Liver (tissue), 9 donors: Measurements from ENCODE around the gene CHRNB1. TPM values are rescaled to one million over a fixed set of nuclear protein-coding genes. Genes with fewer than 3 reads are reported as not detected.

ENCODE experiments used
- DNase-seq: peaks from one replicate; pipeline ENCODE4 v3.0.0-alpha.2; 2017; ENCODE audit warnings: low spot score
- H3K27ac ChIP-seq, 2 donors: one replicate each; pipeline ENCODE4 v1.7.0; 2013; ENCODE audit warnings: inconsistent platforms in 2 of 2, low read length in 2 of 2, control low read depth in 1 of 2, low read depth in 1 of 2, mild to moderate bottlenecking in 1 of 2
- H3K27me3 ChIP-seq, 4 donors: one replicate each; pipeline versions ENCODE4 v1.6.1 to v1.7.0; 2013; ENCODE audit warnings: low read length in 3 of 4, inconsistent platforms in 1 of 4, mild to moderate bottlenecking in 1 of 4, moderate library complexity in 1 of 4; ENCODE audit not compliant: control insufficient read depth in 4 of 4, insufficient read depth in 4 of 4
- H3K36me3 ChIP-seq, 4 donors: one replicate each; pipeline versions ENCODE4 v1.6.1 to v1.7.0; 2013; ENCODE audit warnings: low read length in 3 of 4, mild to moderate bottlenecking in 3 of 4, low read depth in 1 of 4, moderate library complexity in 1 of 4; ENCODE audit not compliant: control insufficient read depth in 4 of 4, insufficient read depth in 3 of 4
- H3K4me1 ChIP-seq, 4 donors: one replicate each; pipeline versions ENCODE4 v1.6.1 to v1.7.0; 2013; ENCODE audit warnings: low read length in 3 of 4, mild to moderate bottlenecking in 3 of 4, moderate library complexity in 1 of 4; ENCODE audit not compliant: control insufficient read depth in 4 of 4, insufficient read depth in 4 of 4
- H3K4me3 ChIP-seq, 3 donors: one replicate each; pipeline versions ENCODE4 v1.6.1 to v1.7.0; 2013; ENCODE audit warnings: low read length in 3 of 3, control low read depth in 1 of 3, low read depth in 1 of 3, mild to moderate bottlenecking in 1 of 3
- H3K9ac ChIP-seq, 2 donors: one replicate each; pipeline ENCODE4 v1.7.0; 2013; ENCODE audit warnings: low read length in 2 of 2, mild to moderate bottlenecking in 2 of 2, moderate library complexity in 2 of 2, control low read depth in 1 of 2, low read depth in 1 of 2
- H3K9me3 ChIP-seq, 4 donors: one replicate each; pipeline versions ENCODE4 v1.6.1 to v1.7.0; 2013; ENCODE audit warnings: low read length in 3 of 4; ENCODE audit not compliant: control insufficient read depth in 4 of 4
- ATF3 ChIP-seq: IDR thresholded peaks from 2 replicates; pipeline ENCODE4 v1.6.1; 2016; ENCODE audit warnings: antibody characterized with exemption
- CTCF ChIP-seq: fragments of 150-350 bp; IDR thresholded peaks from 2 replicates; pipeline ENCODE4 v1.5.1; 2017; ENCODE audit warnings: improper control_type of control experiment, low read depth, low read length; ENCODE audit not compliant: missing input control
- EGR1 ChIP-seq, 2 donors: IDR thresholded peaks; 2 replicates each; pipeline ENCODE4 v1.6.1; 2016 to 2018; ENCODE audit warnings: antibody characterized with exemption in 2 of 2, low read depth in 2 of 2
- FOXA1 ChIP-seq: IDR thresholded peaks from 2 replicates; pipeline ENCODE4 v1.6.1; 2016; ENCODE audit warnings: antibody characterized with exemption
- GABPA ChIP-seq, 2 donors: IDR thresholded peaks in 1 of 2; conservative IDR thresholded peaks in 1 of 2; 2 replicates each; pipeline ENCODE4 v1.6.1; 2016; ENCODE audit warnings: antibody characterized with exemption in 2 of 2, mild to moderate bottlenecking in 1 of 2, moderate library complexity in 1 of 2
- HNF4G ChIP-seq: IDR thresholded peaks from 2 replicates; pipeline ENCODE4 v1.6.1; 2016; ENCODE audit warnings: antibody characterized with exemption
- JUND ChIP-seq, 2 donors: IDR thresholded peaks; 2 replicates each; pipeline ENCODE4 v1.6.1; 2016; ENCODE audit warnings: antibody characterized with exemption in 2 of 2
- MAX ChIP-seq: IDR thresholded peaks from 2 replicates; pipeline ENCODE4 v1.6.1; 2016; ENCODE audit warnings: antibody characterized with exemption
- NR2F2 ChIP-seq: IDR thresholded peaks from 2 replicates; pipeline ENCODE4 v1.6.1; 2016; ENCODE audit warnings: antibody characterized with exemption
- RAD21 ChIP-seq, 2 donors: IDR thresholded peaks; 2 replicates each; pipeline ENCODE4 v1.6.1; 2016; ENCODE audit warnings: antibody characterized with exemption in 2 of 2, mild to moderate bottlenecking in 2 of 2
- REST ChIP-seq: IDR thresholded peaks from 2 replicates; pipeline ENCODE4 v1.6.1; 2016; ENCODE audit warnings: antibody characterized with exemption, mild to moderate bottlenecking
- RXRA ChIP-seq, 2 donors: IDR thresholded peaks; 2 replicates each; pipeline ENCODE4 v1.6.1; 2017 to 2018; ENCODE audit warnings: antibody characterized with exemption in 2 of 2, mild to moderate bottlenecking in 1 of 2
- SP1 ChIP-seq: IDR thresholded peaks from 2 replicates; pipeline ENCODE4 v1.6.1; 2018; ENCODE audit warnings: antibody characterized with exemption, mild to moderate bottlenecking
- TAF1 ChIP-seq: conservative IDR thresholded peaks from 2 replicates; pipeline ENCODE4 v1.6.1; 2016; ENCODE audit warnings: antibody characterized with exemption, mild to moderate bottlenecking
- ZBTB33 ChIP-seq: IDR thresholded peaks from 2 replicates; pipeline ENCODE4 v1.6.1; 2016; ENCODE audit warnings: antibody characterized with exemption
- WGBS: extraction: QIAGEN DNeasy Blood & Tissue Kit; methylation state at CpG from one replicate; pipeline ENCODE4 v1.1.7; 2013; 5-methylcytosine and 5-hydroxymethylcytosine counted together
- polyA plus RNA-seq, 2 donors: library from polyadenylated mRNA; stranded (reverse) in 1 of 2; unstranded in 1 of 2; fragments of 200-250 nt in 1 of 2; fragments of >200 nt in 1 of 2; fragmentation: Nextera tagmentation in 1 of 2; extraction: Ambion mirVana in 1 of 2; gene quantifications; one replicate each; pipeline versions ENCODE4 v1.2.1 to v1.2.3, GENCODE V29; 2013 to 2015
- total RNA-seq, 2 donors: library from RNA; depleted of rRNA; stranded (reverse); fragments of >200 nt; gene quantifications; one replicate each; pipeline ENCODE4 v1.2.3, GENCODE V29; 2014
- donor health status: healthy.
- donor health status: healthy.
- donor health status: healthy.
- donor health status: healthy.
- donor health status: healthy.

CHRNB1 gene
- total and polyA plus RNA-seq, 4 donors = 4.2 to 11.5 (median 7.2) TPM

- Histone ChIP-seq H3K27me3 (no peaks in the 10 kb centered on the region), H3K36me3 (no peaks in the 10 kb centered on the region), H3K9me3 (no peaks in the 10 kb centered on the region), H3K4me3 (no peak overlapping the region), H3K9ac (no peak overlapping the region), H3K27ac (no peak overlapping the region), H3K4me1 (peaks cover 4 to 8% (median 7%) of the 10 kb centered on the region in 4 donors)
- no peak for DNase-seq
- 84% methylated on average over 13 of the region's 13 CpGs for WGBS
- TF ChIP-seq HNF4G = no peak
- TF ChIP-seq ATF3 = no peak
Measured at GRCh38 chr17:7407082-7407481, 37.8 kb upstream of the CHRNB1 start.

- Histone ChIP-seq H3K4me3 (no peak within 1 kb of the TSS), H3K36me3 (no peaks in the 10 kb centered on the region), H3K27me3 (no peaks in the 10 kb centered on the region)
Measured at GRCh38 chr17:7407485-7408251, 37.2 kb upstream of the CHRNB1 start, which contains the start of gene NLGN2. TSS of gene NLGN2 (plus strand) at chr17:7407845. CDS start at chr17:7408256, 411 bp downstream.

More at GRCh38 chr17:7407485-7408251, 37.2 kb upstream of the CHRNB1 start, which contains the start of gene NLGN2:
- DNase-seq = no peak
- Histone ChIP-seq H3K9ac (no peak within 1 kb of the TSS), H3K9me3 (no peaks in the 10 kb centered on the region), H3K27ac (no peak within 1 kb of the TSS), H3K4me1 (peaks cover 4 to 7% (median 6%) of the 10 kb centered on the region in 4 donors)
- TF ChIP-seq ZBTB33 (no peak), CTCF (no peak), RAD21 (IDR thresholded peaks at IDR 0.05) (no peak), TAF1 (no peak), EGR1 (IDR thresholded peaks at IDR 0.05; ENCODE audit: low read depth in 2 of 2) (no peak), FOXA1 (no peak), MAX (no peak), RXRA (IDR thresholded peaks at IDR 0.05) (no peak), SP1 (no peak), ATF3 (no peak), GABPA (IDR thresholded peaks at IDR 0.05 in 1 of 2, conservative IDR thresholded peaks at IDR 0.05 in 1 of 2) (no peak), NR2F2 (no peak), HNF4G (no peak), REST (no peak), JUND (IDR thresholded peaks at IDR 0.05) (no peak)
- 55% methylated on average over 11 of the region's 12 CpGs for WGBS
